G401.6 (cell line): Measurements from ENCODE around the gene ISOC2.
A peak's percentile ranks its signal among the peaks of the same experiment; 100 is the strongest.
"Not testable (repeated sequence)": the region's sequence is repeated elsewhere in the genome, so short reads cannot be mapped to it uniquely, and the experiment has no call there.

ENCODE experiments used
- FAIRE-seq: peaks from 2 replicates; lab custom pipeline; 2012; peaks lifted over from hg19 to GRCh38; lab: Jason Lieb, UNC

Gene ISOC2

DNA sequence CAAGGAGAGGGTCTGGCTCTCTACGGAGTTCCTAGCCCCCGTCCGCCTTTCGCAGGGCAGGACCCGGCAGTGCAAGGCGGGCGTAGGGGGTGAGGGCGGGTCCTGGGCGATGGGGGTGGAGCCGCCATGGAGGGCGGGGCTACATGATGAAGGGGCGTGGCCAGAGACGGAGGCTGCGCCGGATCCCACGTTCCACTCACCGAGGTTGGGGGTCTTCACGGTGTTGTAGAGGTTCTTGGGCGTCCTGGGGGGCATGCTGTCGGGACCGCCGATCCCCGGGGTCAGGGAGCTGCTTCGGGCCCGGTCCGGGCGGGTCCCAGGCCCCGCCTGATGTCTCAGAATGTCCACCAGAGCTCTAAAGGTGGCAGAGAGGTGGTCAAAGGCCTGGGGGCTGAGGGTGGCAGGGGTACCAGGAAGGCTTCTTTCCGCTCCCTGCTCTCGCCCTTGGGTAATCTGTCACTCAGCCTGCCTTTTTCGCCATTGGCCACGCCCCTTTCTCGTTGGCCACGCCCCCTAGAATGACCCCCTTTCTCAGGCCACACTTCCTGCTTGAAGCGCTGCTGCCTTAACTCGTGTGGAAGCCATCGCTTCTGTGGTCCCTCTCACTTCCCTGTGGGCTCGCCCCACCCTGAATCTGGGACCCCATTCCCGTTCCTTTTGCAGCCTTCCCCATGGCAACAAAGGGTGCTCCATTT is 20.9 kb downstream of the ISOC2 start:
- FAIRE-seq = no peak

DNA sequence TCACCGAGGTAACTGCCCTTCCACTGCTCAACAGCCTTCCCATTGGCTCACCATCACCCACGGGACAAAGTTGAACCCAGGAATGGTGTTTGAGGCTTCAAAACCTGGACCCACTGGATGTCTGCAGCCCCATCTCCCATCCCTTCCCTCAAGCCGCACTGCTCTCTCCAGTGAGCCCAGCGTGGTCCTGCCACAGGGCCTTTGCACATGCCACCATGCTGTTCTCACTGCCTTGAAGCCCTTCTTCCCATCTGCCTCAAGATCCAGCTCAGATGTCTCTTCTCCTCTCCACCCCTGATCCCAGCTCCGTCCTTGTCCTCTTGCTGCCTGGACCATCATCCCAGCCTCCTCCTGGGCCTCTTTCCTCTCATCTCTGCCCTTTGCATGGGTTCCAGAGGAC is 22.4 kb downstream of the ISOC2 start:
- no peak for FAIRE-seq

DNA sequence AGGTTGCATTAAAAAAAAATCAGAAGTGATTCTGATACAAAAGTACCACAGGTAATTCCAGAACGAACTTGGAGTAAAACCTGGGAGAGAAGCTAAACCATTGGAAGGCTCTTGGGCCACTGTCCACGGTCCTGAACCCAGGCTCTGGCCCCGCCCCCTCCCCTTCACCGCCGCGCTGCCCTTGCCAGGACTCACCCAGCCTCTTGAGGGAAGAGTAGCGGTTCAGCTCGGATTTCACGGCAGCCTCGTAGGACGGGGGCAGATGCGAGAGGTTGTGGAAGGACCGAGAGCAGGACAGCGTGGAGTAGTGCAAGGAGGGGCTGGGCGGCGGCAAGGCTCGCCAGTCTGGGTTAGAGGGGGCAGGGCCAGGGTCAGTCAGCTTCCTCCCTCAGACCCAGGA is 24.0 kb downstream of the ISOC2 start:
- peak; percentile 95 for FAIRE-seq

DNA sequence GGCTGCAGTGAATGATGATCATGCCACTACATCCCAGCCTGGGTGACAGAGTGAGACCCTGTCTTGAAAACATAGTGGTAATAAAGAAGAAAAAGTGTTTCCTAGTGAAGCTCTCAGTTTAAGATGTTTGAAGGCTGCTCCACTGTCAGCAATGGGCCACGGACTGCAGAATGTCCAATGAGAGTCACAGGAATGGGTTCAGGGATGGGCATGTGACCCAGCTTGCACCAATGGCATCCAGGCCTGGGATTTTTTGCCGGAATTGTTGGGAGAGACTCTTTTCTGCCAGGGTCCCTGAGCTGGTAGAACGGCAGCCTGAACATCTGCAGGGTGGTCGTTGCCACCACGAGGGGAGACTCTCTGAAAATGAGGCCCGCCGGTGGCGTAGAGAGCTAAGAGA is 24.6 kb downstream of the ISOC2 start:
- FAIRE-seq = no peak

DNA sequence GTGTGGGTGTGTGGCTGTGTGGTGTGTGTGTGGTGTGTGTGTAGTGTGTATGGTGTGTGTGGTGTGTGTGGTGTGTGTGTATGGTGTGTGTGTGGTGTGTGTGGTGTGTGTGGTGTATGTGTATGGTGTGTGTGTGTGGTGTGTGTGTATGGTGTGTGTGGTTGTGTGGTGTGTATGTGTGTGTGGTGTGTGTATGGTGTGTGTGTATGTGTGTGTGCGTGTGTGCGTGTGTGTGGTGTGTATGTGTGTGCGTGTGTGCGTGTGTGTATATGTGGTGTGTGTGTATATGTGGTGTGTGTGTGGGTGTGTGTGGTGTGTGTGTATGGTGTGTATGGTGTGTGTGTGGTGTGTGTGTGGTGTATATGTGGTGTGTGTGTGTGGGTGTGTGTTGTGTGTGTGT is 26.4 kb downstream of the ISOC2 start:
- no peak for FAIRE-seq

DNA sequence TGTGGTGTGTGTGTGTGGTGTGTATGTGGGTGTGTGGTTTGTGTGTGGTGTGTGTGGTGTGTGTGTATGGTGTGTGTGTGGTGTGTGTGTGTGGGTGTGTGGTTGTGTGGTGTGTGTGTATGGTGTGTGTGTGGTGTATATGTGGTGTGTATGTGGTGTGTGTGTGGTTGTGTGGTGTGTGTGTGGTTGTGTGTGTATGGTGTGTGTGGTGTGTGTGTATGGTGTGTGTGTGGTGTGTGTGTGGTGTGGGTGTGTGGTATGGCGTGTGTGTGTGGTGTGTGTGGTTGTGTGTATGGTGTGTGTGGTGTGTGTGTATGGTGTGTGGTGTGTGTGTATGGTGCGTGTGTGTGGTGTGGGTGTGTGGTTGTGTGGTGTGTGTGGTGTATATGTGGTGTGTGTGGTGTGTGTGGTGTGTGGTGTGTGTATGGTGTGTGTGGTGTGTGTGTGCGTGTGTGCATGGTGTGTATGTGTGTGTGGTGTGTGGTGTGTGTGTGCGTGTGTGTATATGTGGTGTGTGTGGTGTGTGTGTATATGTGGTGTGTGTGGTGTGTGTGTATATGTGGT is 27.0 kb downstream of the ISOC2 start:
- FAIRE-seq = no peak

DNA sequence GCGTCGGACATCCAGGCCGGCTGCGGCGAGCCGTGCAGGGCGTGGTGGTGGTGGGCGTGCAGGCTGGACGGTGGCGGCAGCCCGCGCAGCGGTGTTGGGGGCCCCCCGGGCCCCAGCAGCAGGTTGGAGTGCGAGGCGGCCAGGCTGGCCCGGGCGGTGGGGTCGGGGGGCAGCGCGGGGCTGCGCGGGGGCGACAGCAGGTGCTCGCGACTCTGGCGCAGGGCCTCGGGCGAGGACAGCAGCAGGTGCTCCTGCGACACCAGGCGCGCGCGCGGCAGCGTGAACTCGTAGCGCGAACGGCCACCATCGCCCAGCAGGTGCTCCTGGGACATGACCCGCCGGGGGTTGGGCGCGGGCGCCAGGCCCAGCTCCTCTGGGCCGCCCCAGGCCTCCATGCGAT is 28.1 kb downstream of the ISOC2 start:
- FAIRE-seq = no peak

DNA sequence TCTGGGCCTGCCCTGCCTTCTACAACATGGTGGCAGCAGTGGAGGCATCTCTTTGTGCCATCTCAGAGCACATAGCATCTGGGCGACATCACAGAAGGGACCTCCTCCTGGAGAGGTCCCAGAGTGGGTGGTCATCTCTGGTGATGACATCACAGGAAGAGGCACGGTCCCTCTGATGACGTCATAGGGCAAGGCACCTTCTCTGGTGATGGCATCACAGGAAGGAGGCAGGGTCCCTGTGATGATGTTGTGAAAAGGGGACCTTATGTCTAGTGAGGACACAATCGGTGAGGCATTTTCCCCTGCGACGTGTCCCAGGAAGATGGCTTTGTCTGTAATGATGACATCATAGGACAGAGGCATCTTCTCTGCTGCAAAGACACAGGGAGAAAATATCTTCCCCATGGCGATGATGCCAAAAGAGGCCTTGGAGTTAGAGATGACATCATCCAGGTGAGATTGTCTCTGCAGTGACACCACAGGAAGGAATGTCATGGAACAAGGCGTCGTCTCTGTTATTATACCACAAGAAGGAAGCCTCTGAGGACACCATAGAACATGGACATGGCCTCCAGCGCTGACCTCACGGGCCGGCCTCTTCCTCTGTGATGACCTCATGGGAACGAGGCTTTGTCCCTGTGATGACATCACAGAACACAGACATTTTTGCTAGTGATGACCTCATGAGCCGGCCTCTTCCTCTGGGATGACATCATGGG is 29.0 kb downstream of the ISOC2 start:
- FAIRE-seq = no peak

DNA sequence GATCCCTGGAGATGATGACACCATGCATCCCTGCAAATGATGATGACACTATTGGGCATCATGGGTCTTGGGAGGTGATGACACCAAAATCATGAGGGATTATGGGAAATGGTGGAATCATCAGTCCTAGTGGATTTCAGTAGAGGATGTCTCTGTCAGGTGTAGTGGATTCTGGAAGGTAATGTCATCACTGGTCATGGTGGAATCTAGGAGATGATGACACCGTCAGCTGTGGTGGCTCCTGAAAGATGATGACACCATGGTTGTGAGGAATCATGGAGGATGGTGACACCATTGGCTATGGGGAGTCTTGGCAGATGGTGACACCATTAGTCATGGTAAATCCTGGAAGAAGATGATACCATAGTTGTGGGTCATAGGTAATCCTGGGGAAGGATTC is 30.3 kb downstream of the ISOC2 start:
- no peak for FAIRE-seq

DNA sequence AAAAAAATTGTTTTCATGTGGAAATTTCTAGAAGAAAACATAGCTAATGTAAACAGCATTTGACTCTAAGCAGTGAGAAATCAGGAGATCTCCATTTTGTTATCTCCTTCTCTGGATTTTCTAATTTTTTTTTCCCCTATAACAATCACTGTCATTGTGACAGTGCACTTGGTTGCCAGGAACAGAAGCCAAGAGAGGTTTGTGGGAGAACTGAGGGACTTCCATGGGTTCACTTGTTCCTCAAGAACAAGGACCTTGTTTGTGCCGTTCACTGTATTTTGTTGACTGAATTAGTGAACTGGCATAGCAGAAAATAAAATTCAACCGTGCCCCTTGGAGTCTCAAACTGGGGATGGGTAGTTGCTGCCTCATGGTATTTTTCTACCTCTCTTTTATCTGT is 35.4 kb downstream of the ISOC2 start:
- FAIRE-seq = no peak

DNA sequence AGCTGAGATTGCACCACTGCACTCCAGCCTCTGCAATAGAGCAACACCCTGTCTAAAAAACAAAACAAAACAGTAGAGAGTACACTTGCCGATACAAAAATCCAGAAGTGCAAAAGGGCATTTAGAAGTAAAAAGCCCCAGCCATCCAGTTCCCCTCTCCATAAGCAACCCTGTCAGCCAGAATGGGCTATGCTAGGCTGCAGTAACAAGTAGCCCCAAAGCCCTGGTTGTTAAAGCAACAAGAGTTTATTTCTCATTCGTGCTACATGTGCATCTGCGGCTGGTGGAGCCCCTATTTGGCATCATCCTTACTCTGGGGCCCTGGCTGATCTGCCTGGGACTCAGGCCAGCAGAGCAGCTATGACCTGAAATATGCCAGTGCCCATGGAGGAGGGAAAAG is 36.9 kb downstream of the ISOC2 start:
- FAIRE-seq = no peak

DNA sequence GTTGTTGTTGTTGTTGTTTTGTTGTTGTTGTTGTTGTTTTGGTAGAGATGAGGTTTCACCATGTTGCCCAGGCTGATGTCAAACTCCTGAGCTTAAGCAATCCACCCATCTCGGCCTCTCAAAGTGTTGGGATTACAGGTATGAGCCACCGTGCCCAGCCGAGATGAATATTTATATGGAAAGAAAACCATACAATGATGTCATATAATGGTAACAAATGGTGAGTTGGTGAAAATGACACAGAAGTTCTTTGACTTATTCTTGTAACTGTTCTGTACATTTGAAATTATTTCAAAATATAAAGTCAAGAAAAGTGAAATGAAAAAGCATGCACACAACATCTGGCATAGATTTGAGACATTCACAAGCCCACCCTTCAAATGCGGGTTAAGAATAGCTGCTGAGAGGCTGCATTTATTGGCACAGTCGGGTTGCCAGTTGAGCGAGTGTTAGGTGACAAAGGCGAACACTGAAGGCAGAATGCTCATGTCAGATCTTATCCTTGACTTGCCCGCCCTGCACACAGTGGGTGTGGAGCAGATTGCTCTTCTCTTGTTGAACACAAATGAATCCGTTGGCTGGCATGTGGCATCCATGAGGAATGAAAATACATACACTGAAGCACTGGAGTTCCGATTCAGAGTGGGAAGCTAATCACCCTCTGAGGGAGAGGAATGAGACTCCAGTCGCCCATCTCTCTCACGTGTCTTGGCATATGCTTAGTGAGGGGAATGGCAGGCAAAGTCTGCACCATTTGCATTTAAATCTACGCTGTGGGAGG is 38.0 kb downstream of the ISOC2 start:
- FAIRE-seq = no peak

DNA sequence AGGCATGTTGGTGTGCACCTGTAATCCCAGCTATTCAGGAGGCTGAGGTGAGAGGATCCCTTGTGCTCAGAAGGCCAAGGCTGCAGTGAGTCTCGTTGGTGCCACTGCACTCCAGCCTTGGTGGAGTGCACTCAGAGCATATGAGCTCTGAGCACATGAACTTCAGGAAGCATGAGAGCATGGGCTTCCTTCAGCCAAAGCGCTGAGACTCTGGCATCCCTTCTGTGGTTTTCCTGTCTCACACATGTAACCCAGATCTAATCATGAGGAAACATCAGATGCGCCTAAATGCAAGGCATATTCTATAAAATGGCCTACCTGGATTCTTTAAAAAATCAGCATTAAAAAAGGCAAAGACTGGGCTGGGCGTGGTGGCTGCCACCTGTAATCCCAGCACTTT is 40.2 kb downstream of the ISOC2 start:
- not testable (repeated sequence) for FAIRE-seq

DNA sequence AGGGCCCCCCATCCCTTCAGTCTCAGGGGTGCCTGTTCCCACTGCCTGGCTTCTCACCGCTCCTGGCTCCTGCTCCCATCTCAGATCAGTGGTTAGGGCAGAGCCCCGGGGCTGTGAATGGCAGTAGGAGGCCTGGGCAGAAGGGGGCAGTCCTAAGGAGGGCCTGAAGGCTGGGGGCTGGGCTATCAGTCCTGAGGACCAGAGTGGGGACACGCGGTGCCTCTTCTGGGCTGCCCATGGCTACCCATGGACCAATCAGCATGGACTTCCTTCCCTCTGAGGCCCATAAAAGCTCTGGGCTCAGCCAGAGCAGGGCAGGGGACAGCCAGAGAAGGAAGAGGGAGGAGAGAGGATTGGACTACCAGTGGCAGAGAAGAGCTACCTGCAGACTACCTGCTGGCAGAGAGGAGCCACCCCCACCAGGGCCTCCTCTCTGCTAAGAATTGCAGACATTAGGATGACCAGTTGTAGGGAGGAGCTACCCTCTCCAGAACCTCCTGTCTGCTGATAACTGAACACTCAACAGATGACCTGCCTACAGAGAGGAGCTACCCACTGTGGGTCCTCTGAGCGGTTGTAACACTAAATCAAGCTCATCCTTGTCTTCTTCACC is 41.7 kb downstream of the ISOC2 start:
- FAIRE-seq = no peak

DNA sequence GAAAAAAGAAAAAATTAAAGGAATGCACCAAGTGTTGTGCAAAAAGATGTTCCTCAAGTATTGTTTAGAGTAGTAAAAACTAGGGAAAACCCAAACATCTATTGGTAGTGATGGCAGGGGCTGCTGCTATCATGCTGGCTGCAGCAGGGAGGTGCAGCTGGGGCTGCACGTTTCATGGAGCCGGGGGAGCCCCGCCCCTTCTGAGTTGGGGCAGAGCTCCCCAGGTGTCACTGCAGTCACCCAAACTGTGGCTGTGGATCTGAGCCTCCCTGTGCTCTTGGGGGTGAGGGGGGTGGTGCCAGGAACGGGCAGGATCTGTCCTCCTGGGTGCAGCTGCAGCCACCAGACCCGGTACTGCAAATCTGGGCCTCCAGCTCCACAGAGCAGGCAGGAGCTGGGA is 42.3 kb downstream of the ISOC2 start:
- FAIRE-seq = no peak

DNA sequence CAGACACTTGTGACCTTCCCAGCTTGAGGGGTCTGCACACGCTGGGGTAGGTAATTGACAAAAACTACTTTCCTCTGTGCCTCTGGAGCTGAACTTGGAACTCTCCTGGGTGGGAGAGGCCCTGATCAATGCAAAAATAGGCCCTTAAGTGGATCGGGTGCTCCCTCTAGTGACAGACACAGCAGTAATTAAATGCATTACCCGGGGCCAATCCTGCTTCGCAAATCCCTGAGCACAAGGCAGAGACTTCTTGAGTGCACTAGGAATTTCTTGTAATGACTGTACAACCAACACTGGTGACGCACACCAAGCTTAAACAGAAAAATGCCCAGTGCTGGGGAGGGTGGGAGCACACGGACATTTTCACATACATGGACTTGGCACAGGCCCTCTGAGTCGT is 43.3 kb downstream of the ISOC2 start:
- peak; percentile 91 for FAIRE-seq

DNA sequence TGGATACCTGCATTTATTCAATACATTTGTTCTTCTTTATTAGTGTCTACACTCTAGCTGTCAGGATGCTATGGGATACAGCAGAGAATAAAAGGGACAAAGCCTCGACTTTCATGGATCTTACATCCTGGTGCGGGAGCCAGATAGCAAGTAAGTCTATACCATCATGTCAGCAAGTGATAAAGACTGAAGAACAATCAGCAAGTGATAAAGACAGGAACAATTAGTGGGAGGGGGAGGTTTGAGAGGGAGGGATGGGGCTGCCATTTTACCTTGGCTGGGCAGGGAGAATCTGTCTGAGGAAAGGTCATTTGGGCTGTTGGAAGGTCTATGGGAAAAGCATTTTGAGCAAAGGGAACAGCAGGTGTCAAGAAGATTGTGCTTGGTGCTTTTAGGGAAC is 51.3 kb downstream of the ISOC2 start:
- FAIRE-seq = no peak

DNA sequence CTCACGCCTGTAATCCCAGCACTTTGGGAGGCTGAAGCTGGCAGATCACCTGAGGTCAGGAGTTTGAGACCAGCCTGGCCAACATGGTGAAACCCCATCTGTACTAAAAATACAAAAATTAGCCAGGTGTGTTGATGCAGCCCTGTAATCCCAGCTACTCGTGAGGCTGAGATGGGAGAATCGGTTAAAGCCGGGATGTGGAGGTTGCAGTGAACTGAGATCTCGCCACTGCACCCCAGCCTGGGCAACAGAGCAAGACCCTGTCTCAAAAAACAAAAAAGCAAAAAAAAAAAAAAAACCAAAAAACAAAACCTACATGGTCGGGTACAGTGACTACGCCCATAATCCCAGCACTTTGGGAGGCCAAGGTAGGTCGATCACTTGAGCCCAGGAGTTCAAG is 52.3 kb downstream of the ISOC2 start:
- FAIRE-seq = not testable (repeated sequence)

DNA sequence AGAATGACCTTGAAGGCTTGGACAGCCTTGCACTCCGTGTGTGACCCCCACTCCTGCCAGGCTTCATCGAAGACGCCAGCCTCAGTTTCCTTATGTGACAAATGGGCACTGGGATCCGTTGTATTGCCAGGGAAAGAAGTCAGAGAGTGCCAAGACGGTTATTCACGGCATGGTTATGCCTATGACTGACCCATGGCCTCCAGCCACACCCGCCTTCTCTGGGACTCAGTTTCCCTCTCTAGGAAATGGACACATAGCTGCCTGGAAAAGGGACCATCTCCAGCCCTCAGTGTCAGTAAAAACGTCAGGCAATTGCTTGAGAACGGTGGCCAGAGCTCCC is 52.9 kb downstream of the ISOC2 start:
- no peak for FAIRE-seq

DNA sequence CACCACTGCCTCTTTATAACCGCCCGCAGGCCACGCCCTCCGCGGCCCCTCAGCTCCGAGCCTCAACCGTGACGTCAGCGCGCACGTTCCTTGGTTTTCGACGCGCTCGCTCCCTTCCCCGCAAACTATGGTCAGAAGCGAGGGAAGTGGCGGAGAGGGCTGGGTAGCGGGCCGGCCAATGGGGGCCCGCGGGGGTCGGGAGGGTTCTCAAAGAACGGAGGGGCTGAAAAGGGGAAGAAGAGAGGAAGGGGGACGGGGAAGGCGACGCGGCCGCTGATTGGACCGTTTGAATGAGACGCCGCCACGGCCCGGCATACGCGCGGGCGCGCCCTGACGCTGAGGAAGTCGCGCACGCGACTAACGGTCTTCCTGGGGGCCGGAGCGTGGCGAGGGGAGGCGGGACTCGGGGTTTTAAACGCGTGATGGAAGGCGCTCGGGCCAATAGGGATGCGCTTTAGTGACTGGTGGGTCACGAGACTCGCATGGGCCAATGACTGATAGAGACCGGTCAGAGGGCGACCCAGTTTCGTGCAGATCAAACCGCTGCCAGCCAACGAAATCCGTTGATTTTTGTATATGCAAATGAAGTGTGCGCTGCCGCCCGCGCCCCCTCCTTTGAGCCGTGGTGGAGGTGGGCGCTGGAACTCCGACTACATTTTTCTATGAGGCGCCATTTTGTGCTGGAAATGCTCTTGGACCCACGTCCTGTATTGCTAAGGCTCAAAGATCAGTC is 53.5 kb downstream of the ISOC2 start:
- FAIRE-seq = peak; percentile 98

DNA sequence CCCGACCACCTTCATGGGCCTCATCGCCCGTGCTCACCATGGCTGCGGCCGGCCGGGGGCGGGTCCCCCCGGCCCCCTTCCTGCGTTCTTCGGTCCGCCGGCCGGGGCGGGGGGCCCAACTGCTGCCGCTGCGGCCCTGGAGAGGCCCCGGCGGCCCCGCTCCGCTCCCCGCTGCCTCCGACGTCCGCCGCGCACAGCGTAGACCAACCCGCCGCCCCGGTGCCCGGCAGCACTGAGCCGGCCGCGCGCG is 54.0 kb downstream of the ISOC2 start, which contains the start of gene UBE2S:
Gene UBE2S, minus strand, starts transcription at position 239 of the 250 bp plus-strand sequence. Its CDS starts 199 bp downstream, at position 40.
- FAIRE-seq = not testable (repeated sequence)
